IMR-90 (cell line): Measurements from ENCODE around the gene SLC25A21. TPM values are rescaled to one million over a fixed set of nuclear protein-coding genes. Genes with fewer than 3 reads are reported as not detected.

Experiments
- ATAC-seq: fragments of 200-7000 bp; cut with Tn5 transposase; 2 replicates; pipeline ENCODE4 v1.9.1; 2020; ENCODE audit warnings: low read depth, mild to moderate bottlenecking, moderate library complexity
- BruUV-seq: library from RNA; stranded (reverse); fragments of 400-500 nt; replicated peaks from 2 replicates; lab custom pipeline; 2021; lab: Mats Ljungman, UMichigan
- CTCF ChIA-PET: fragments of 300-600 bp; formaldehyde crosslinking; extraction: SDS; loops from one replicate; lab custom pipeline; 2021; ENCODE audit warnings: antibody characterized with exemption; lab: Yijun Ruan, JAX
- POLR2A ChIA-PET: fragments of 300-600 bp; sonication (Branson Sonifier 250); formaldehyde crosslinking; loops from one replicate; lab custom pipeline; 2022; ENCODE audit warnings: antibody characterized with exemption; ENCODE audit not compliant: unreplicated experiment; lab: Charles Lee
- DNase-seq: peaks from one replicate; pipeline ENCODE4 v3.0.0; 2013
- H2AFZ ChIP-seq: replicated peaks from 2 replicates; pipeline ENCODE3; 2013; ENCODE audit warnings: low read length, mild to moderate bottlenecking; ENCODE audit not compliant: poor library complexity
- H2AK5ac ChIP-seq: 2 replicates; pipeline ENCODE4 v1.6.1; 2013; ENCODE audit warnings: low read depth, low read length, inconsistent platforms
- H2AK9ac ChIP-seq: replicated peaks from 2 replicates; pipeline ENCODE3; 2013; ENCODE audit warnings: mild to moderate bottlenecking, low read depth, low read length, moderate library complexity; ENCODE audit not compliant: poor library complexity
- H2BK120ac ChIP-seq: 2 replicates; pipeline ENCODE4 v1.6.1; 2013; ENCODE audit warnings: low read depth, low read length, inconsistent platforms
- H2BK15ac ChIP-seq: 3 replicates; pipeline ENCODE4 v1.6.1; 2013; ENCODE audit warnings: low read depth, low read length, inconsistent platforms
- H2BK20ac ChIP-seq: 2 replicates; pipeline ENCODE4 v1.6.1; 2013; ENCODE audit warnings: low read depth, mild to moderate bottlenecking, inconsistent platforms, low read length, moderate library complexity
- H2BK5ac ChIP-seq: 2 replicates; pipeline ENCODE4 v1.6.1; 2013; ENCODE audit warnings: mild to moderate bottlenecking, low read depth, low read length, inconsistent platforms; ENCODE audit not compliant: poor library complexity, severe bottlenecking
- H3K14ac ChIP-seq: replicated peaks from 2 replicates; pipeline ENCODE4 v1.6.1; 2013; ENCODE audit warnings: low read depth, low read length, inconsistent platforms
- H3K18ac ChIP-seq: 2 replicates; pipeline ENCODE4 v1.6.1; 2013; ENCODE audit warnings: low read depth, low read length, control low read depth
- H3K23ac ChIP-seq: 2 replicates; pipeline ENCODE4 v1.6.1; 2013; ENCODE audit warnings: low read depth, low read length, inconsistent platforms
- H3K27ac ChIP-seq: 2 replicates; pipeline ENCODE4 v1.5.1; 2013; ENCODE audit warnings: mild to moderate bottlenecking, control low read depth, low read length; ENCODE audit not compliant: insufficient read depth
- H3K27me3 ChIP-seq: 2 replicates; pipeline ENCODE4 v1.6.1; 2013; ENCODE audit warnings: low read length; ENCODE audit not compliant: control insufficient read depth, insufficient read depth
- H3K36me3 ChIP-seq: 2 replicates; pipeline ENCODE4 v1.6.1; 2013; ENCODE audit warnings: low read length, mixed read lengths; ENCODE audit not compliant: control insufficient read depth, insufficient read depth
- H3K4ac ChIP-seq: 2 replicates; pipeline ENCODE4 v1.6.1; 2013; ENCODE audit warnings: low read depth, low read length, inconsistent platforms
- H3K4me1 ChIP-seq: 2 replicates; pipeline ENCODE4 v1.6.1; 2013; ENCODE audit warnings: low read length, mixed read lengths; ENCODE audit not compliant: control insufficient read depth, insufficient read depth
- H3K4me2 ChIP-seq: 2 replicates; pipeline ENCODE4 v1.6.1; 2013; ENCODE audit warnings: low read depth, mild to moderate bottlenecking, control low read depth, low read length, moderate library complexity
- H3K4me3 ChIP-seq: 2 replicates; pipeline ENCODE4 v1.5.1; 2013; ENCODE audit warnings: low read depth, mild to moderate bottlenecking, control low read depth, low read length, moderate library complexity; ENCODE audit not compliant: insufficient read depth
- H3K56ac ChIP-seq: 2 replicates; pipeline ENCODE4 v1.6.1; 2013; ENCODE audit warnings: low read length, inconsistent platforms; ENCODE audit not compliant: insufficient read depth; ENCODE audit errors: extremely low read depth
- H3K79me1 ChIP-seq, 2 experiments: 2 replicates each; pipeline ENCODE4 v1.6.1; 2013; ENCODE audit warnings: low read length in 2 of 2, inconsistent platforms in 1 of 2, low read depth in 1 of 2
- H3K9ac ChIP-seq: 2 replicates; pipeline ENCODE4 v1.6.1; 2013; ENCODE audit warnings: low read depth, low read length, control low read depth
- H3K9me1 ChIP-seq: 2 replicates; pipeline ENCODE4 v1.6.1; 2013; ENCODE audit warnings: low read length, inconsistent platforms; ENCODE audit not compliant: insufficient read depth
- H3K9me3 ChIP-seq: 2 replicates; pipeline ENCODE4 v1.6.1; 2013; ENCODE audit warnings: low read length; ENCODE audit not compliant: control insufficient read depth, insufficient read depth
- H4K20me1 ChIP-seq: 2 replicates; pipeline ENCODE4 v1.6.1; 2013; ENCODE audit warnings: low read length, inconsistent platforms; ENCODE audit not compliant: insufficient read depth
- H4K5ac ChIP-seq: 2 replicates; pipeline ENCODE4 v1.6.1; 2013; ENCODE audit warnings: mild to moderate bottlenecking, low read depth, low read length, control low read depth
- H4K8ac ChIP-seq, 2 experiments: 2 replicates each; pipeline ENCODE4 v1.6.1; 2013; ENCODE audit warnings: low read depth in 2 of 2, low read length in 2 of 2, control low read depth in 1 of 2, inconsistent platforms in 1 of 2
- H4K91ac ChIP-seq: 2 replicates; pipeline ENCODE4 v1.6.1; 2013; ENCODE audit warnings: low read depth, low read length, inconsistent platforms; ENCODE audit not compliant: insufficient read depth
- BHLHE40 ChIP-seq: fragments of 150-350 bp; IDR thresholded peaks from 2 replicates; pipeline ENCODE4 v1.6.1; 2016; ENCODE audit warnings: mild to moderate bottlenecking, low read depth, low read length
- CEBPB ChIP-seq: IDR thresholded peaks from 2 replicates; pipeline ENCODE4 v1.6.1; 2012; ENCODE audit warnings: low read depth, low read length, improper control_type of control experiment
- CTCF ChIP-seq: conservative IDR thresholded peaks from 2 replicates; pipeline ENCODE4 v1.5.1; 2012; ENCODE audit warnings: mild to moderate bottlenecking, low read depth, low read length, improper control_type of control experiment
- MAFK ChIP-seq: IDR thresholded peaks from 2 replicates; pipeline ENCODE4 v1.6.1; 2012; ENCODE audit warnings: low read depth, low read length, improper control_type of control experiment
- MXI1 ChIP-seq: IDR thresholded peaks from 2 replicates; pipeline ENCODE4 v1.6.1; 2012; ENCODE audit warnings: low read depth, mild to moderate bottlenecking, low read length, moderate library complexity, borderline replicate concordance
- POLR2A ChIP-seq: IDR thresholded peaks from 2 replicates; pipeline ENCODE4 v1.6.1; 2012; ENCODE audit warnings: mild to moderate bottlenecking, low read depth, low read length
- RAD21 ChIP-seq: IDR thresholded peaks from 2 replicates; pipeline ENCODE4 v1.6.1; 2012; ENCODE audit warnings: low read length, improper control_type of control experiment
- RCOR1 ChIP-seq: IDR thresholded peaks from 2 replicates; pipeline ENCODE4 v1.6.1; 2012; ENCODE audit warnings: mild to moderate bottlenecking, low read length, improper control_type of control experiment; ENCODE audit not compliant: insufficient replicate concordance
- RFX5 ChIP-seq: IDR thresholded peaks from 2 replicates; pipeline ENCODE4 v1.8.0; 2012; ENCODE audit warnings: low read depth, mild to moderate bottlenecking, low read length, moderate library complexity
- SMC3 ChIP-seq: fragments of 150-350 bp; IDR thresholded peaks from 2 replicates; pipeline ENCODE4 v1.6.1; 2016; ENCODE audit warnings: low read depth, mild to moderate bottlenecking, antibody characterized with exemption, low read length, moderate library complexity
- WGBS, 2 experiments: methylation state at CpG; one replicate each; pipeline versions ENCODE4 v1.1.5 to v1.1.7; 2013; ENCODE audit warnings: missing lambda C conversion rate in 2 of 2; ENCODE audit not compliant: insufficient read length in 1 of 2; ENCODE audit errors: extremely low coverage in 2 of 2; 5-methylcytosine and 5-hydroxymethylcytosine counted together
- dilution Hi-C: fragments of 300-500 bp; cut with HindIII; formaldehyde crosslinking; loops from one replicate; pipeline ENCODE4 v1.14.3; 2018; ENCODE audit warnings: low sequenced_read_pairs; ENCODE audit not compliant: unreplicated experiment
- in situ Hi-C: fragments of 300-500 bp; cut with MboI; formaldehyde crosslinking; loops from 3 replicates; pipeline ENCODE4 v1.14.3; 2019; ENCODE audit warnings: low sequenced_read_pairs, inconsistent platforms, mixed read lengths
- intact Hi-C: fragments of 100-400 bp; cut with micrococcal nuclease; formaldehyde crosslinking; loops from 2 replicates; pipeline ENCODE4 v1.10.0; 2022
- polyA plus RNA-seq, 3 experiments: library from polyadenylated mRNA; depleted of rRNA; stranded (reverse); fragments of >200 nt; gene quantifications; 2 replicates each; pipeline ENCODE4 v1.2.3, GENCODE V29; 2012; ENCODE audit warnings: low replicate concordance in 1 of 3
- total RNA-seq: library from RNA; depleted of rRNA; stranded (reverse); fragments of >200 nt; gene quantifications from 2 replicates; pipeline ENCODE4 v1.2.3, GENCODE V29; 2012

SLC25A21 gene
- total and polyA plus RNA-seq, 2 of the 4 experiments (the other 2 are of a cell fraction), result 0.62 to 0.90 TPM

- no peak overlapping the region for H2AK5ac ChIP-seq
- H2AK9ac ChIP-seq, result no peak overlapping the region
- no peak overlapping the region for H2BK5ac ChIP-seq
- 72% methylated on average over 2 of the region's 3 CpGs; no CpG with 5 or more reads in 1 of the 2 experiments for WGBS, 2 experiments
- H3K27ac ChIP-seq, result no peak overlapping the region
- H3K9ac ChIP-seq, result no peak overlapping the region
- ATAC-seq (no peak), DNase-seq (no peak)
- H3K23ac ChIP-seq, result no peak overlapping the region
- no peak overlapping the region for H3K18ac ChIP-seq
- no peak overlapping the region for H3K56ac ChIP-seq
- H4K8ac ChIP-seq, result no peak overlapping the region
- H4K91ac ChIP-seq, result no peak overlapping the region
- dilution Hi-C loops, result no loop called here
- no peak overlapping the region for H3K14ac ChIP-seq
- no peaks in the 10 kb centered on the region for H3K36me3 ChIP-seq
- intact Hi-C loops, result no loop called here
- in situ Hi-C loops, result no loop called here
- no peak for TF ChIP-seq CTCF
- TF ChIP-seq MXI1, result no peak
- TF ChIP-seq SMC3, result no peak
- TF ChIP-seq RAD21, result no peak
- no peak for TF ChIP-seq BHLHE40
- no peak for TF ChIP-seq CEBPB
- TF ChIP-seq RFX5, result no peak
- TF ChIP-seq POLR2A, result no peak
- TF ChIP-seq MAFK, result no peak
- no peak for TF ChIP-seq RCOR1
- H2BK20ac ChIP-seq, result no peak overlapping the region
- no peaks in the 10 kb centered on the region for H3K9me1 ChIP-seq
- no peaks in the 10 kb centered on the region for H3K9me3 ChIP-seq
- H3K79me1 ChIP-seq, result no peaks in the 10 kb centered on the region
- H2BK15ac ChIP-seq, result no peak overlapping the region
- no peaks in the 10 kb centered on the region for H4K20me1 ChIP-seq
- no TSS peak for BruUV-seq
- no peak overlapping the region for H2AFZ ChIP-seq
- H3K4ac ChIP-seq, result no peak overlapping the region
- H4K5ac ChIP-seq, result no peak overlapping the region
- no peak overlapping the region for H2BK120ac ChIP-seq
- CTCF ChIA-PET, result interaction anchor here (0.5 kb wide), 1 partner anchor 1056 kb away, joined by 3 read pairs; no protein-coding TSS in a partner anchor
- H3K4me2 ChIP-seq, result no peak overlapping the region
- H3K4me3 ChIP-seq, result no peak overlapping the region
- H3K27me3 ChIP-seq, result no peaks in the 10 kb centered on the region
- POLR2A ChIA-PET, result no interaction called here
- H3K4me1 ChIP-seq, result no peaks in the 10 kb centered on the region
Measured at GRCh38 chr14:37133284-37133913, 39.0 kb downstream of the SLC25A21 start.
